ENCODE measurements around the gene KCND3. TPM values are rescaled to one million over a fixed set of nuclear protein-coding genes. Genes with fewer than 3 reads are reported as not detected.

KCND3 gene
- polyA plus RNA-seq, 1 donor from 2014 or later = 7.8 TPM

GRCh38 chr1:111725192-111725591, 264.3 kb downstream of the KCND3 start:
- Histone ChIP-seq H3K4me2 (ENCODE audit: low read length) (no peak overlapping the region), H3F3A (ENCODE audit: insufficient read depth, low read length, poor library complexity, severe bottlenecking) (no peaks in the 10 kb centered on the region), H3K27ac (ENCODE audit: low read length) (no peak overlapping the region), H4K20me1 (ENCODE audit: insufficient read depth) (no peaks in the 10 kb centered on the region), H3K9me3 (ENCODE audit: low read length) (no peaks in the 10 kb centered on the region), H3K4me3 (ENCODE audit: low read length) (no peak overlapping the region), H2AFZ (ENCODE audit: low read depth, low read length) (no peak overlapping the region), H3K9ac (ENCODE audit: low read length) (no peak overlapping the region), H3K36me3 (ENCODE audit: insufficient read depth, low read length) (no peaks in the 10 kb centered on the region), H3K9me2 (ENCODE audit: insufficient read depth, low read length) (no peaks in the 10 kb centered on the region), H3K79me2 (replicated peaks; ENCODE audit: insufficient read depth, low read length) (no peaks in the 10 kb centered on the region), H3K27me3 (ENCODE audit: insufficient read depth, low read depth, low read length) (no peaks in the 10 kb centered on the region)
- TF ChIP-seq REST (IDR thresholded peaks at IDR 0.05; ENCODE audit: borderline replicate concordance) = no peak
- no peak for TF ChIP-seq TAF1 (IDR thresholded peaks at IDR 0.05; ENCODE audit: low read depth)
- no peak for TF ChIP-seq CTCF (IDR thresholded peaks at IDR 0.05; ENCODE audit: poor library complexity, severe bottlenecking)
- TF ChIP-seq EP300 (conservative IDR thresholded peaks at IDR 0.05; ENCODE audit: poor library complexity, severe bottlenecking) = no peak
- no peak for TF ChIP-seq SMC3 (conservative IDR thresholded peaks at IDR 0.05; ENCODE audit: poor library complexity)
- TF ChIP-seq EZH2 (IDR thresholded peaks at IDR 0.05; ENCODE audit: borderline replicate concordance, insufficient read depth, low read length, poor library complexity, severe bottlenecking) = no peak
- no peak for TF ChIP-seq RAD21 (conservative IDR thresholded peaks at IDR 0.05)
- no peak for TF ChIP-seq POLR2AphosphoS5 (IDR thresholded peaks at IDR 0.05)
- TF ChIP-seq MXI1 (conservative IDR thresholded peaks at IDR 0.05; ENCODE audit: poor library complexity, severe bottlenecking) = no peak

GRCh38 chr1:111723871-111724270, 265.6 kb downstream of the KCND3 start:
- Histone ChIP-seq H3F3A (ENCODE audit: insufficient read depth, low read length, poor library complexity, severe bottlenecking) (no peaks in the 10 kb centered on the region), H3K9me3 (ENCODE audit: low read length) (no peaks in the 10 kb centered on the region), H3K36me3 (ENCODE audit: insufficient read depth, low read length) (no peaks in the 10 kb centered on the region), H3K4me3 (ENCODE audit: low read length) (no peak overlapping the region), H3K27ac (ENCODE audit: low read length) (no peak overlapping the region), H4K20me1 (ENCODE audit: insufficient read depth) (no peaks in the 10 kb centered on the region), H3K9ac (ENCODE audit: low read length) (no peak overlapping the region), H3K4me2 (ENCODE audit: low read length) (no peak overlapping the region), H2AFZ (ENCODE audit: low read depth, low read length) (no peak overlapping the region), H3K27me3 (ENCODE audit: insufficient read depth, low read depth, low read length) (no peaks in the 10 kb centered on the region), H3K9me2 (ENCODE audit: insufficient read depth, low read length) (no peaks in the 10 kb centered on the region), H3K79me2 (replicated peaks; ENCODE audit: insufficient read depth, low read length) (no peaks in the 10 kb centered on the region)
- TF ChIP-seq EP300 (conservative IDR thresholded peaks at IDR 0.05; ENCODE audit: poor library complexity, severe bottlenecking) = no peak
